ENCODE results near the gene HOXB2. TPM values are rescaled to one million over a fixed set of nuclear protein-coding genes. Genes with fewer than 3 reads are reported as not detected.

The HOXB2 gene
- total and polyA plus RNA-seq, 9 of the 15 experiments (the other 6 are each of a cell fraction or from before 2014, with no cell fraction given): 2.1 to 97.7 (median 21.2) TPM

DNA sequence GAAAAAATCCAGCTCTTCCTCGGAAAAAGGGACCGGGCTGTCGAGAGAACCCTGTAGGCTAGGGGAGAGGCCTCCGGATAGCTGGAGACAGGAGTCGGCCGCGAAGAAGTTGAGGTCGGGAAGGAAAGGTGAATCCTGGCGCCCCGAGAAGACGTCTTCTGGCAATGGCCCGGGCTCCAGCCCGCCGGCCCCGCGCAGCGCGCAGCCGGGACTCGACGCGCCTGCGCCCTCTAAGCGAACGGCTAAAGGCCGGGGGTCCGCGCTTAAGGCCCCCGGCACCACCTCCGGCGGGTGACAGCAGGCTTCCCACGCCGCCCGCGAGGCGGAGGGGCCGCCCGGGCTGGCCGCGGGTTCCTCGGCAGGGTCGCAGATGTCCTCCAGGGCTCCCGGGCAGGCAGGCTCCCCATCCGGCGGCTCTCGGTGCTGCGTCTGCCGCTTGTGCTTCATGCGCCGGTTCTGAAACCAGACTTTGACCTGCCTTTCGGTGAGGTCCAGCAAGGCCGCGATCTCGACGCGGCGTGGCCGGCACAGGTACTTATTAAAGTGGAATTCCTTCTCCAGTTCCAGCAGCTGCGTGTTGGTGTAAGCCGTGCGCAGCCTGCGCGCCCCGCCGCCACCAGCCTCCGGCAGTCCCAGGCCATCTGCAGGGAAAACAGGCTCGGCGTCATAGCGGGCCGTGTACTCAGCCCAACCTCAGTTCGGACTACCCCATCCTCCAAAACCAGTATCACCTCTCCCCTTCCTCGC, 1.6 kb downstream of the HOXB2 start (continued):
- TF ChIP-seq POLR2A (conservative IDR thresholded peaks at IDR 0.05): 0 out of 2 replicates have a peak, but pooled peaks have one; percentile 36
- no peak for TF ChIP-seq DACH1 (IDR thresholded peaks at IDR 0.05; ENCODE audit: partially characterized antibody)
- TF ChIP-seq LARP7 (IDR thresholded peaks at IDR 0.05): no peak
- TF ChIP-seq ETS1 (conservative IDR thresholded peaks at IDR 0.05; ENCODE audit: control insufficient read depth, low read depth, low read length): peak; percentile 27; the same call in 1 of the 2 replicates
- no peak for TF ChIP-seq NFE2L1 (tag; IDR thresholded peaks at IDR 0.05; ENCODE audit: borderline replicate concordance, low read depth)
- peak; percentile 77 for TF ChIP-seq FIP1L1 (IDR thresholded peaks at IDR 0.05; ENCODE audit: low read depth, low read length, poor library complexity, severe bottlenecking)
- 0 out of 2 replicates have a peak, but pooled peaks have one; percentile 67 for TF ChIP-seq RBM14 (IDR thresholded peaks at IDR 0.05; ENCODE audit: borderline replicate concordance, insufficient read depth, low read depth, low read length)
- TF ChIP-seq SMAD1 (IDR thresholded peaks at IDR 0.05; ENCODE audit: low read depth, low read length, partially characterized antibody): peak; percentile 16
- TF ChIP-seq CREM (IDR thresholded peaks at IDR 0.05; ENCODE audit: low read depth): 0 out of 2 replicates have a peak, but pooled peaks have one; percentile 2
- TF ChIP-seq GTF2A2 (tag; IDR thresholded peaks at IDR 0.05): 0 out of 2 replicates have a peak, but pooled peaks have one; percentile 24
- peak; percentile 69 for TF ChIP-seq RBM22 (IDR thresholded peaks at IDR 0.05; ENCODE audit: low read depth, low read length, poor library complexity, severe bottlenecking)
- peak; percentile 95 to 96 for TF ChIP-seq UBTF (IDR thresholded peaks at IDR 0.05; ENCODE audit: borderline replicate concordance in 1 of 2, low read depth in 2 of 2, low read length in 2 of 2)
- TF ChIP-seq, protein P1, sequence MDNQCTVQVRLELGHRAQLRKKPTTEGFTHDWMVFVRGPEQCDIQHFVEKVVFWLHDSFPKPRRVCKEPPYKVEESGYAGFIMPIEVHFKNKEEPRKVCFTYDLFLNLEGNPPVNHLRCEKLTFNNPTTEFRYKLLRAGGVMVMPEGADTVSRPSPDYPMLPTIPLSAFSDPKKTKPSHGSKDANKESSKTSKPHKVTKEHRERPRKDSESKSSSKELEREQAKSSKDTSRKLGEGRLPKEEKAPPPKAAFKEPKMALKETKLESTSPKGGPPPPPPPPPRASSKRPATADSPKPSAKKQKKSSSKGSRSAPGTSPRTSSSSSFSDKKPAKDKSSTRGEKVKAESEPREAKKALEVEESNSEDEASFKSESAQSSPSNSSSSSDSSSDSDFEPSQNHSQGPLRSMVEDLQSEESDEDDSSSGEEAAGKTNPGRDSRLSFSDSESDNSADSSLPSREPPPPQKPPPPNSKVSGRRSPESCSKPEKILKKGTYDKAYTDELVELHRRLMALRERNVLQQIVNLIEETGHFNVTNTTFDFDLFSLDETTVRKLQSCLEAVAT (IDR thresholded peaks at IDR 0.05): peak; percentile 17 to 81
- TF ChIP-seq CHAMP1 (IDR thresholded peaks at IDR 0.05): no peak
- TF ChIP-seq TFAP4 (CRISPR knock-in tag; IDR thresholded peaks at IDR 0.05; ENCODE audit: borderline replicate concordance): peak; percentile 11; the same call in 1 of the 2 replicates
- peak; percentile 85 for TF ChIP-seq HNRNPLL (IDR thresholded peaks at IDR 0.05; ENCODE audit: low read depth, low read length, poor library complexity, severe bottlenecking)
